K562 (cell line): ENCODE measurements around the gene GZMM. TPM values are rescaled to one million over a fixed set of nuclear protein-coding genes. Genes with fewer than 3 reads are reported as not detected.
A peak's percentile ranks its signal among the peaks of the same experiment; 100 is the strongest.

Experiments
- CTCF ChIP-seq, 3 experiments: IDR thresholded peaks in 2 of 3; conservative IDR thresholded peaks in 1 of 3; 2 replicates each; pipeline ENCODE4 v1.5.1; 2011 to 2012; ENCODE audit warnings: low read length in 3 of 3, mild to moderate bottlenecking in 3 of 3, control low read depth in 2 of 3, improper control_type of control experiment in 1 of 3, inconsistent platforms in 1 of 3, low read depth in 1 of 3, mixed read lengths in 1 of 3, moderate library complexity in 1 of 3; ENCODE audit not compliant: insufficient read depth in 2 of 3
- ELF4 ChIP-seq: fragments of 450-650 bp; formaldehyde crosslinking; IDR thresholded peaks from 2 replicates; pipeline ENCODE4 v1.4.0; 2022; ENCODE audit warnings: missing genetic modification characterization
- FOXM1 ChIP-seq, 2 experiments: fragments of 450-650 bp in 1 of 2; sonication (generic) in 1 of 2; formaldehyde crosslinking in 1 of 2; IDR thresholded peaks; 2 replicates each; pipeline versions ENCODE4 v1.6.1 to v1.9.0; 2017 to 2022; ENCODE audit warnings: low read depth in 2 of 2, mild to moderate bottlenecking in 2 of 2, missing genetic modification reagents in 1 of 2, moderate library complexity in 1 of 2
- GABPB2 ChIP-seq: fragments of 250-450 bp; sonication (Bioruptor Pico); conservative IDR thresholded peaks from 2 replicates; pipeline ENCODE4 v1.5.1; 2021; ENCODE audit warnings: mild to moderate bottlenecking
- HDAC2 ChIP-seq: fragments of 450-650 bp; IDR thresholded peaks from 2 replicates; pipeline ENCODE4 v1.6.1; 2016; ENCODE audit warnings: mild to moderate bottlenecking
- KAT2B ChIP-seq: IDR thresholded peaks from one replicate; pipeline ENCODE4 v1.6.1; 2012; ENCODE audit warnings: low read depth, mild to moderate bottlenecking, control low read depth, inconsistent platforms, low read length, moderate library complexity
- MEF2D ChIP-seq: conservative IDR thresholded peaks from 2 replicates; pipeline ENCODE4 v1.6.1; 2016; ENCODE audit warnings: low read depth, missing genetic modification characterization, missing compliant biosample characterization
- NCOR1 ChIP-seq: fragments of 450-650 bp; IDR thresholded peaks from 2 replicates; pipeline ENCODE4 v1.6.1; 2016; ENCODE audit warnings: mild to moderate bottlenecking, moderate library complexity
- NFRKB ChIP-seq: fragments of 450-650 bp; IDR thresholded peaks from 2 replicates; pipeline ENCODE4 v1.6.1; 2016; ENCODE audit warnings: low read depth
- RBM14 ChIP-seq: fragments of 200-400 bp; formaldehyde crosslinking; IDR thresholded peaks from 2 replicates; pipeline ENCODE4 v1.6.1; 2018; ENCODE audit warnings: low read depth, mild to moderate bottlenecking, low read length, moderate library complexity, borderline replicate concordance; ENCODE audit not compliant: insufficient read depth
- RREB1 ChIP-seq: fragments of 250-450 bp; sonication (Bioruptor Pico); IDR thresholded peaks from 2 replicates; pipeline ENCODE4 v1.4.0; 2020
- SPI1 ChIP-seq: IDR thresholded peaks from 2 replicates; pipeline ENCODE4 v1.6.1; 2011; ENCODE audit warnings: low read depth, low read length, control low read depth, borderline replicate concordance
- TCF7 ChIP-seq: sonication (generic); IDR thresholded peaks from 2 replicates; pipeline ENCODE4 v1.6.1; 2016; ENCODE audit warnings: antibody characterized with exemption, borderline replicate concordance
- TEAD4 ChIP-seq, 2 experiments: sonication (generic) in 1 of 2; formaldehyde crosslinking in 1 of 2; IDR thresholded peaks; 2 replicates each; pipeline versions ENCODE4 v1.6.1 to v1.8.0; 2012 to 2022; ENCODE audit warnings: borderline replicate concordance in 1 of 2, inconsistent platforms in 1 of 2, low read length in 1 of 2, mild to moderate bottlenecking in 1 of 2, missing genetic modification reagents in 1 of 2
- ZNF121 ChIP-seq: sonication (generic); formaldehyde crosslinking; conservative IDR thresholded peaks from 2 replicates; pipeline ENCODE4 v1.8.0; 2022; ENCODE audit warnings: missing genetic modification reagents
- ZNF133 ChIP-seq: fragments of 250-450 bp; sonication (Bioruptor Pico); IDR thresholded peaks from 2 replicates; pipeline ENCODE4 v1.4.0; 2020; ENCODE audit warnings: mild to moderate bottlenecking
- ZNF316 ChIP-seq: fragments of 450-650 bp; IDR thresholded peaks from 2 replicates; pipeline ENCODE4 v1.6.1; 2016
- ZNF511 ChIP-seq: sonication (generic); formaldehyde crosslinking; IDR thresholded peaks from 2 replicates; pipeline ENCODE4 v1.8.0; 2022; ENCODE audit warnings: mild to moderate bottlenecking, missing genetic modification reagents
- ZNF830 ChIP-seq: fragments of 250-450 bp; sonication (Bioruptor Pico); IDR thresholded peaks from 2 replicates; pipeline ENCODE4 v1.5.0; 2021; ENCODE audit warnings: mild to moderate bottlenecking
- polyA plus RNA-seq, 8 experiments: library from polyadenylated mRNA; depleted of rRNA in 4 of 8; stranded (reverse) in 5 of 8; unstranded in 3 of 8; fragments of >200 nt; fragmentation: Nextera tagmentation in 2 of 8; fragmentation: Illumina TruSeq in 1 of 8; extraction: Ambion mirVana in 2 of 8; extraction: Trizol in 1 of 8; gene quantifications; 2 replicates each; pipeline versions ENCODE4 v1.2.1 to v1.2.3, GENCODE V29; 2011 to 2014; ENCODE audit warnings: inconsistent platforms in 1 of 8, missing spikeins in 1 of 8
- total RNA-seq, 7 experiments: library from RNA; depleted of rRNA in 6 of 7; stranded (reverse); fragments of >200 nt in 6 of 7; fragmentation: Illumina TruSeq in 2 of 7; extraction: Trizol in 2 of 7; gene quantifications; 2 replicates each; pipeline versions ENCODE4 v1.2.1 to v1.2.3, GENCODE V29; 2011 to 2021; ENCODE audit warnings: low replicate concordance in 1 of 7

GZMM gene
- total and polyA plus RNA-seq, 9 of the 15 experiments (the other 6 are each of a cell fraction or from before 2014, with no cell fraction given) = 0.08 to 2.6 (median 0.70) TPM; not detected in 2

GRCh38 chr19:572140-572742, 28.4 kb downstream of the GZMM start, which contains the start of gene BSG (continued):
- TF ChIP-seq RREB1 (CRISPR knock-in tag) = no peak; the same call in 1 of the 2 replicates
- TF ChIP-seq ZNF121 (CRISPR knock-in tag) = no peak
- peak; percentile 23; the same call in 1 of the 2 replicates for TF ChIP-seq NCOR1
- no peak for TF ChIP-seq FOXM1 (IDR thresholded peaks at IDR 0.05; ENCODE audit: low read depth)
- TF ChIP-seq FOXM1 (CRISPR knock-in tag; IDR thresholded peaks at IDR 0.05; ENCODE audit: low read depth) = no peak; the same call in 1 of the 2 replicates
- no peak for TF ChIP-seq MEF2D (tag)
- TF ChIP-seq ZNF830 (CRISPR knock-in tag) = no peak
- TF ChIP-seq ZNF133 (CRISPR knock-in tag) = no peak
- no peak for TF ChIP-seq KAT2B
- TF ChIP-seq GABPB2 (CRISPR knock-in tag) = no peak
- TF ChIP-seq TCF7 = 0 out of 2 replicates have a peak, but pooled peaks have one; percentile 15
- TF ChIP-seq HDAC2 = no peak
- TF ChIP-seq CTCF (IDR thresholded peaks at IDR 0.05 in 2 of 3, conservative IDR thresholded peaks at IDR 0.05 in 1 of 3; ENCODE audit: insufficient read depth in 2 of 3, low read depth in 1 of 3, low read length in 3 of 3) = no peak
- TF ChIP-seq RBM14 = 0 out of 2 replicates have a peak, but pooled peaks have one; percentile 61
- TF ChIP-seq SPI1 = no peak
- no peak for TF ChIP-seq ZNF316
- no peak for TF ChIP-seq NFRKB
- no peak; the same call in 1 of the 2 replicates for TF ChIP-seq ZNF511 (CRISPR knock-in tag)
- TF ChIP-seq ELF4 (CRISPR knock-in tag) = no peak
- TF ChIP-seq TEAD4 (IDR thresholded peaks at IDR 0.05; ENCODE audit: low read length) = peak; percentile 56; the same call in 1 of the 2 replicates
- TF ChIP-seq TEAD4 (CRISPR knock-in tag; IDR thresholded peaks at IDR 0.05; ENCODE audit: borderline replicate concordance) = no peak
